H9 (cell line): Measurements from ENCODE around the gene MAP9. TPM values are rescaled to one million over a fixed set of nuclear protein-coding genes. Genes with fewer than 3 reads are reported as not detected.

Experiments used
- DNase-seq: peaks from one replicate; pipeline ENCODE4 v3.0.0-alpha.2; 2017
- H2AFZ ChIP-seq: one replicate; pipeline ENCODE4 v1.6.1; 2013; ENCODE audit warnings: mild to moderate bottlenecking, low read length, control low read depth, moderate library complexity
- H2AK5ac ChIP-seq: 2 replicates; pipeline ENCODE4 v1.6.1; 2013; ENCODE audit warnings: low read length, control low read depth, mixed read lengths; ENCODE audit not compliant: insufficient read length
- H2BK120ac ChIP-seq: one replicate; pipeline ENCODE4 v1.6.1; 2013; ENCODE audit warnings: low read depth, mild to moderate bottlenecking, low read length, control low read depth, inconsistent platforms; ENCODE audit not compliant: poor library complexity, severe bottlenecking
- H2BK12ac ChIP-seq: 2 replicates; pipeline ENCODE4 v1.6.1; 2013; ENCODE audit warnings: low read length, control low read depth, mixed read lengths, low read depth; ENCODE audit not compliant: insufficient read length
- H2BK15ac ChIP-seq: 2 replicates; pipeline ENCODE4 v1.6.1; 2013; ENCODE audit warnings: low read depth, low read length, control low read depth
- H2BK20ac ChIP-seq: one replicate; pipeline ENCODE4 v1.6.1; 2013; ENCODE audit warnings: low read depth, mild to moderate bottlenecking, low read length, control low read depth, inconsistent platforms; ENCODE audit not compliant: poor library complexity, severe bottlenecking
- H2BK5ac ChIP-seq: 2 replicates; pipeline ENCODE4 v1.6.1; 2013; ENCODE audit warnings: low read length, control low read depth, mixed read lengths; ENCODE audit not compliant: insufficient read length
- H3K14ac ChIP-seq: 2 replicates; pipeline ENCODE4 v1.6.1; 2013; ENCODE audit warnings: low read length, control low read depth; ENCODE audit not compliant: insufficient read depth
- H3K18ac ChIP-seq: 2 replicates; pipeline ENCODE4 v1.6.1; 2013; ENCODE audit warnings: low read depth, mild to moderate bottlenecking, mixed read lengths, low read length, control low read depth; ENCODE audit not compliant: insufficient read length
- H3K23ac ChIP-seq: 2 replicates; pipeline ENCODE4 v1.6.1; 2013; ENCODE audit warnings: low read length, control low read depth, mixed read lengths, low read depth; ENCODE audit not compliant: insufficient read length
- H3K23me2 ChIP-seq: 2 replicates; pipeline ENCODE4 v1.6.1; 2013; ENCODE audit warnings: low read depth, mild to moderate bottlenecking, mixed read lengths, low read length, control low read depth; ENCODE audit not compliant: insufficient read length, poor library complexity, severe bottlenecking
- H3K27ac ChIP-seq: 2 replicates; pipeline ENCODE4 v1.5.1; 2013; ENCODE audit warnings: low read length, control low read depth, mixed read lengths, low read depth; ENCODE audit not compliant: insufficient read length
- H3K27me3 ChIP-seq: 2 replicates; pipeline ENCODE4 v1.6.1; 2013; ENCODE audit warnings: low read length, control low read depth, inconsistent platforms; ENCODE audit not compliant: insufficient read depth
- H3K4ac ChIP-seq: 2 replicates; pipeline ENCODE4 v1.6.1; 2013; ENCODE audit warnings: low read depth, mild to moderate bottlenecking, control low read depth, inconsistent platforms, low read length, moderate library complexity
- H3K4me1 ChIP-seq: 2 replicates; pipeline ENCODE4 v1.6.1; 2013; ENCODE audit warnings: low read length, control low read depth, inconsistent platforms; ENCODE audit not compliant: insufficient read depth
- H3K4me2 ChIP-seq: 2 replicates; pipeline ENCODE4 v1.6.1; 2013; ENCODE audit warnings: low read length, control low read depth, mixed read lengths; ENCODE audit not compliant: insufficient read length, insufficient read depth
- H3K56ac ChIP-seq: 2 replicates; pipeline ENCODE4 v1.6.1; 2013; ENCODE audit warnings: low read depth, mild to moderate bottlenecking, mixed read lengths, low read length, control low read depth; ENCODE audit not compliant: insufficient read length
- H3K79me1 ChIP-seq: 2 replicates; pipeline ENCODE4 v1.6.1; 2013; ENCODE audit warnings: low read depth, mild to moderate bottlenecking, moderate library complexity, low read length, control low read depth, inconsistent platforms; ENCODE audit not compliant: insufficient read depth, poor library complexity, severe bottlenecking
- H3K79me2 ChIP-seq: 2 replicates; pipeline ENCODE4 v1.6.1; 2013; ENCODE audit warnings: low read length, control low read depth, inconsistent platforms; ENCODE audit not compliant: insufficient read depth
- H3K9ac ChIP-seq: 2 replicates; pipeline ENCODE4 v1.6.1; 2013; ENCODE audit warnings: low read length, control low read depth, mixed read lengths; ENCODE audit not compliant: insufficient read length; ENCODE audit errors: extremely low read depth
- H3K9me3 ChIP-seq: one replicate; pipeline ENCODE4 v1.6.1; 2013; ENCODE audit warnings: low read depth, low read length, inconsistent platforms; ENCODE audit not compliant: control insufficient read depth
- H3T11ph ChIP-seq: one replicate; pipeline ENCODE4 v1.6.1; 2013; ENCODE audit warnings: mild to moderate bottlenecking, low read length, control low read depth, inconsistent platforms
- H4K20me1 ChIP-seq: one replicate; pipeline ENCODE4 v1.6.1; 2013; ENCODE audit not compliant: control insufficient read depth, insufficient read length, insufficient read depth
- H4K5ac ChIP-seq: 2 replicates; pipeline ENCODE4 v1.6.1; 2013; ENCODE audit warnings: low read depth, mild to moderate bottlenecking, mixed read lengths, low read length, control low read depth; ENCODE audit not compliant: insufficient read length
- H4K8ac ChIP-seq: replicated peaks from 2 replicates; pipeline ENCODE4 v1.6.1; 2013; ENCODE audit warnings: low read length, control low read depth, mixed read lengths, low read depth; ENCODE audit not compliant: insufficient read length
- H4K91ac ChIP-seq: 2 replicates; pipeline ENCODE4 v1.6.1; 2013; ENCODE audit warnings: low read depth, mild to moderate bottlenecking, moderate library complexity, mixed read lengths, low read length, control low read depth; ENCODE audit not compliant: insufficient read length
- H3K27ac Mint-ChIP-seq, 3 experiments: 2 replicates in 2 of 3; 3 replicates in 1 of 3; pipeline ENCODE4 v1.8.0; 2020 to 2021; ENCODE audit warnings: mixed read lengths in 3 of 3, mild to moderate bottlenecking in 1 of 3, moderate library complexity in 1 of 3
- H3K27me3 Mint-ChIP-seq: 2 replicates; pipeline ENCODE4 v1.8.0; 2021; ENCODE audit warnings: low read depth, mild to moderate bottlenecking, moderate library complexity, mixed read lengths
- H3K36me3 Mint-ChIP-seq, 3 experiments: 2 replicates in 2 of 3; 3 replicates in 1 of 3; pipeline ENCODE4 v1.8.0; 2020 to 2021; ENCODE audit warnings: low read depth in 3 of 3, mixed read lengths in 3 of 3; ENCODE audit not compliant: insufficient read depth in 1 of 3
- H3K4me1 Mint-ChIP-seq, 2 experiments: 2 replicates each; pipeline ENCODE4 v1.8.0; 2020; ENCODE audit warnings: mixed read lengths in 2 of 2
- H3K4me3 Mint-ChIP-seq, 2 experiments: 2 replicates in 1 of 2; 3 replicates in 1 of 2; pipeline ENCODE4 v1.8.0; 2020 to 2021; ENCODE audit warnings: mild to moderate bottlenecking in 2 of 2, mixed read lengths in 2 of 2, moderate library complexity in 1 of 2
- H3K9me3 Mint-ChIP-seq, 2 experiments: 2 replicates in 1 of 2; 3 replicates in 1 of 2; pipeline ENCODE4 v1.8.0; 2020; ENCODE audit warnings: mild to moderate bottlenecking in 2 of 2, mixed read lengths in 2 of 2, moderate library complexity in 1 of 2
- CTCF ChIP-seq: fragments of 200-600 bp; sonication (generic); conservative IDR thresholded peaks from 3 replicates; pipeline ENCODE4 v1.8.0; 2021; ENCODE audit warnings: antibody characterized with exemption, mild to moderate bottlenecking
- total RNA-seq: library from RNA; stranded (reverse); gene quantifications from 2 replicates; pipeline ENCODE4 v1.2.1, GENCODE V29; 2021

The MAP9 gene
- total RNA-seq, 1 experiment from 2014 or later: 15.4 TPM

- H3K9me3 ChIP-seq: peaks cover 6% of the 10 kb centered on the region
- no peak overlapping the region for H4K5ac ChIP-seq
- H3K23ac ChIP-seq: no peak overlapping the region
- no peak overlapping the region for H3K14ac ChIP-seq
- no peak overlapping the region for H2BK20ac ChIP-seq
- no peak overlapping the region for H3K4ac ChIP-seq
- no peak overlapping the region for H3K56ac ChIP-seq
- Mint-ChIP-seq H3K27me3 (no peaks in the 10 kb centered on the region), H3K9me3 (peaks cover 8 to 13% of the 10 kb centered on the region in 2 experiments; a peak in 4 of 5 replicates), H3K4me1 (peaks cover 13 to 15% of the 10 kb centered on the region in 2 experiments), H3K36me3 (peaks cover 0 to 8% (median under 1%) of the 10 kb centered on the region in 3 experiments; a peak in 5 of 7 replicates), H3K4me3 (no peak overlapping the region), H3K27ac (no peak overlapping the region)
- DNase-seq: no peak
- H3T11ph ChIP-seq: no peak overlapping the region
- H3K9ac ChIP-seq: no peak overlapping the region
- H2BK120ac ChIP-seq: no peak overlapping the region
- no peaks in the 10 kb centered on the region for H3K23me2 ChIP-seq
- no peak overlapping the region for H3K4me2 ChIP-seq
- no peak overlapping the region for H2BK15ac ChIP-seq
- no peaks in the 10 kb centered on the region for H3K79me1 ChIP-seq
- H2AFZ ChIP-seq: no peak overlapping the region
- no peaks in the 10 kb centered on the region for H3K4me1 ChIP-seq
- H3K27ac ChIP-seq: no peak overlapping the region
- no peaks in the 10 kb centered on the region for H4K20me1 ChIP-seq
- TF ChIP-seq CTCF: no peak
- no peak overlapping the region for H3K18ac ChIP-seq
- H2BK12ac ChIP-seq: no peak overlapping the region
- H3K79me2 ChIP-seq: no peaks in the 10 kb centered on the region
- H3K27me3 ChIP-seq: no peaks in the 10 kb centered on the region
- no peak overlapping the region for H4K8ac ChIP-seq
- H2AK5ac ChIP-seq: no peak overlapping the region
- H4K91ac ChIP-seq: no peak overlapping the region
- no peak overlapping the region for H2BK5ac ChIP-seq
These were observed 55.8 kb downstream of the MAP9 start for GRCh38 chr4:155321006-155321405.
